Cardiac septum (tissue), 1 donor: ENCODE data around the gene EPHB2. TPM values are rescaled to one million over a fixed set of nuclear protein-coding genes. Genes with fewer than 3 reads are reported as not detected.

Experiments
- DNase-seq: peaks from one replicate; pipeline ENCODE4 v3.0.0-alpha.2; 2020; ENCODE audit warnings: low spot score
- intact Hi-C: fragments of 100-400 bp; cut with DNase I; formaldehyde crosslinking; loops from one replicate; pipeline ENCODE4 v1.14.0; 2022
- total RNA-seq: library from RNA; stranded (reverse); fragmentation: NEBNext Ultra II Directional; extraction: Animal tissue kit (Norgen Biotek cat#: 25700); gene quantifications from one replicate; pipeline ENCODE4 v1.2.1, GENCODE V29; 2021
- donor health status: DM: no; HTN: no; CAD: no.

Gene EPHB2
- total RNA-seq, 1 donor from 2014 or later, result 0.81 TPM

- intact Hi-C loops, result no loop called here
These were observed 61.4 kb downstream of the EPHB2 start for GRCh38 chr1:22772014-22772413.

GRCh38 chr1:22773981-22774832, 63.6 kb downstream of the EPHB2 start:
- no peak for DNase-seq
- intact Hi-C loops, result no loop called here

More at GRCh38 chr1:22772014-22772413, 61.4 kb downstream of the EPHB2 start:
- DNase-seq, result no peak

- intact Hi-C loops, result no loop called here
- no peak for DNase-seq
These were observed 64.2 kb downstream of the EPHB2 start for GRCh38 chr1:22774833-22775182.

GRCh38 chr1:22775478-22775877, 64.8 kb downstream of the EPHB2 start:
- intact Hi-C loops, result no loop called here
- no peak for DNase-seq

GRCh38 chr1:22776035-22776613, 65.5 kb downstream of the EPHB2 start:
- intact Hi-C loops, result no loop called here
- DNase-seq, result no peak

- intact Hi-C loops, result no loop called here
- no peak for DNase-seq
These were observed 66.9 kb downstream of the EPHB2 start for GRCh38 chr1:22777388-22778057.

- DNase-seq, result no peak
- intact Hi-C loops, result no loop called here
These were observed 67.8 kb downstream of the EPHB2 start for GRCh38 chr1:22778408-22778807.

- intact Hi-C loops, result no loop called here
- DNase-seq, result no peak
These were observed 68.4 kb downstream of the EPHB2 start for GRCh38 chr1:22778862-22779520.

GRCh38 chr1:22780696-22781095, 70.1 kb downstream of the EPHB2 start:
- DNase-seq, result no peak
- intact Hi-C loops, result no loop called here

- no peak for DNase-seq
These were observed 70.8 kb downstream of the EPHB2 start for GRCh38 chr1:22781483-22781882.

GRCh38 chr1:22782406-22782805, 71.8 kb downstream of the EPHB2 start:
- intact Hi-C loops, result no loop called here
- no peak for DNase-seq

More at GRCh38 chr1:22781483-22781882, 70.8 kb downstream of the EPHB2 start:
- intact Hi-C loops, result no loop called here

- DNase-seq, result no peak
- intact Hi-C loops, result no loop called here
These were observed 73.7 kb downstream of the EPHB2 start for GRCh38 chr1:22784317-22784716.

- intact Hi-C loops, result no loop called here
- DNase-seq, result no peak
These were observed 74.1 kb downstream of the EPHB2 start for GRCh38 chr1:22784737-22785136.

GRCh38 chr1:22786101-22786500, 75.5 kb downstream of the EPHB2 start:
- DNase-seq, result no peak
- intact Hi-C loops, result no loop called here

- DNase-seq, result no peak
- intact Hi-C loops, result no loop called here
These were observed 76.3 kb downstream of the EPHB2 start for GRCh38 chr1:22786719-22787489.

GRCh38 chr1:22787636-22788035, 77.0 kb downstream of the EPHB2 start:
- intact Hi-C loops, result no loop called here

GRCh38 chr1:22788254-22788661, 77.6 kb downstream of the EPHB2 start:
- intact Hi-C loops, result no loop called here
- DNase-seq, result no peak

More at GRCh38 chr1:22787636-22788035, 77.0 kb downstream of the EPHB2 start:
- DNase-seq, result no peak

- no peak for DNase-seq
- intact Hi-C loops, result no loop called here
These were observed 78.8 kb downstream of the EPHB2 start for GRCh38 chr1:22789356-22789994.
